H1 (cell line): Measurements from ENCODE around the gene PROP1. TPM values are rescaled to one million over a fixed set of nuclear protein-coding genes. Genes with fewer than 3 reads are reported as not detected.

Experiments used
- CTCF ChIA-PET: fragments of 300-600 bp; sonication (Branson Sonifier 250); formaldehyde crosslinking; loops from one replicate; lab custom pipeline; 2021; ENCODE audit not compliant: partially characterized antibody; lab: Charles Lee
- POLR2A ChIA-PET: fragments of 300-600 bp; sonication (Branson Sonifier 250); formaldehyde crosslinking; loops from one replicate; lab custom pipeline; 2021; ENCODE audit warnings: inconsistent platforms; ENCODE audit not compliant: partially characterized antibody; lab: Charles Lee
- DNase-seq, 2 experiments: peaks; one replicate each; pipeline versions ENCODE4 v3.0.0 to v3.0.0-alpha.2; 2010 to 2022; ENCODE audit warnings: low spot score in 2 of 2, low read depth in 1 of 2, mixed read lengths in 1 of 2
- FAIRE-seq: peaks from 2 replicates; lab custom pipeline; 2011; peaks lifted over from hg19 to GRCh38; lab: Jason Lieb, UNC
- H2AFZ ChIP-seq: 2 replicates; pipeline ENCODE4 v1.8.1; 2012; ENCODE audit warnings: low read length, inconsistent platforms
- H2AK5ac ChIP-seq: 2 replicates; pipeline ENCODE4 v1.6.1; 2013; ENCODE audit warnings: low read depth, low read length
- H2BK120ac ChIP-seq: replicated peaks from 2 replicates; pipeline ENCODE3; 2013; ENCODE audit warnings: low read depth, low read length, inconsistent platforms
- H2BK12ac ChIP-seq: 2 replicates; pipeline ENCODE4 v1.6.1; 2013; ENCODE audit warnings: low read depth, low read length
- H2BK15ac ChIP-seq: 2 replicates; pipeline ENCODE4 v1.6.1; 2013; ENCODE audit warnings: low read length
- H2BK20ac ChIP-seq: 2 replicates; pipeline ENCODE4 v1.6.1; 2013; ENCODE audit warnings: low read length
- H2BK5ac ChIP-seq: 2 replicates; pipeline ENCODE4 v1.6.1; 2013; ENCODE audit warnings: low read depth, low read length
- H3K14ac ChIP-seq: 2 replicates; pipeline ENCODE4 v1.6.1; 2013; ENCODE audit warnings: inconsistent platforms; ENCODE audit not compliant: insufficient read length
- H3K18ac ChIP-seq: 2 replicates; pipeline ENCODE4 v1.6.1; 2013; ENCODE audit warnings: low read length; ENCODE audit errors: extremely low read depth
- H3K23ac ChIP-seq: 2 replicates; pipeline ENCODE4 v1.6.1; 2013; ENCODE audit warnings: inconsistent platforms; ENCODE audit not compliant: insufficient read length
- H3K23me2 ChIP-seq: 2 replicates; pipeline ENCODE4 v1.6.1; 2013; ENCODE audit warnings: low read depth, low read length
- H3K27ac ChIP-seq: 2 replicates; pipeline ENCODE4 v1.6.1; 2011; ENCODE audit warnings: low read depth, low read length, inconsistent platforms
- H3K27me3 ChIP-seq, 4 experiments: replicated peaks in 1 of 4; 1 replicate in 1 of 4; 2 replicates in 3 of 4; pipeline versions ENCODE4 v1.6.1 to v1.8.1; 2011 to 2013; ENCODE audit warnings: low read length in 3 of 4, mild to moderate bottlenecking in 3 of 4, inconsistent platforms in 2 of 4, mixed read lengths in 2 of 4, moderate library complexity in 1 of 4; ENCODE audit not compliant: control insufficient read depth in 3 of 4, insufficient read depth in 3 of 4; ENCODE audit errors: extremely low read depth in 1 of 4
- H3K36me3 ChIP-seq, 4 experiments: 2 replicates each; pipeline versions ENCODE4 v1.6.1 to v1.8.1; 2011 to 2013; ENCODE audit warnings: mild to moderate bottlenecking in 4 of 4, low read length in 3 of 4, moderate library complexity in 2 of 4, control low read depth in 1 of 4, inconsistent platforms in 1 of 4; ENCODE audit not compliant: insufficient read depth in 4 of 4, control insufficient read depth in 2 of 4
- H3K4ac ChIP-seq: replicated peaks from 2 replicates; pipeline ENCODE3; 2013; ENCODE audit warnings: low read length, low read depth, mixed read lengths, inconsistent platforms; ENCODE audit not compliant: insufficient read length
- H3K4me1 ChIP-seq, 4 experiments: replicated peaks in 1 of 4; 1 replicate in 1 of 4; 2 replicates in 3 of 4; pipeline versions ENCODE4 v1.6.1 to v1.8.1; 2011 to 2013; ENCODE audit warnings: low read length in 3 of 4, inconsistent platforms in 2 of 4, mixed read lengths in 1 of 4; ENCODE audit not compliant: insufficient read depth in 4 of 4, control insufficient read depth in 3 of 4
- H3K4me2 ChIP-seq, 2 experiments: 2 replicates each; pipeline versions ENCODE4 v1.6.1 to v1.8.1; 2011 to 2013; ENCODE audit warnings: low read depth in 2 of 2, low read length in 2 of 2, control low read depth in 1 of 2, inconsistent platforms in 1 of 2, mild to moderate bottlenecking in 1 of 2; ENCODE audit not compliant: insufficient read depth in 1 of 2
- H3K4me3 ChIP-seq, 4 experiments: fragments of 200-600, 300-600 bp in 1 of 4; sonication (generic), shearing (Covaris generic), sonication (Bioruptor Twin) in 1 of 4; 2 replicates each; pipeline versions ENCODE4 v1.5.1 to v1.8.1; 2011 to 2016; ENCODE audit warnings: low read length in 4 of 4, low read depth in 3 of 4, control low read depth in 2 of 4, inconsistent platforms in 2 of 4, mild to moderate bottlenecking in 2 of 4, mixed read lengths in 1 of 4, moderate library complexity in 1 of 4; ENCODE audit not compliant: insufficient read depth in 2 of 4; ENCODE audit errors: extremely low read depth in 1 of 4
- H3K56ac ChIP-seq: replicated peaks from 2 replicates; pipeline ENCODE3; 2013; ENCODE audit warnings: low read depth, mild to moderate bottlenecking, mixed read lengths, low read length, inconsistent platforms; ENCODE audit not compliant: insufficient read length
- H3K79me1 ChIP-seq: 2 replicates; pipeline ENCODE4 v1.6.1; 2013; ENCODE audit warnings: low read depth, low read length, control low read depth
- H3K79me2 ChIP-seq, 2 experiments: 2 replicates each; pipeline versions ENCODE4 v1.6.1 to v1.8.1; 2012 to 2013; ENCODE audit warnings: low read length in 2 of 2, mild to moderate bottlenecking in 2 of 2, inconsistent platforms in 1 of 2; ENCODE audit not compliant: insufficient read depth in 2 of 2, control insufficient read depth in 1 of 2
- H3K9ac ChIP-seq, 4 experiments: replicated peaks in 1 of 4; 1 replicate in 1 of 4; 2 replicates in 3 of 4; pipeline versions ENCODE4 v1.6.1 to v1.8.1; 2011 to 2013; ENCODE audit warnings: low read depth in 3 of 4, low read length in 3 of 4, control low read depth in 2 of 4, mild to moderate bottlenecking in 2 of 4, moderate library complexity in 2 of 4, inconsistent platforms in 1 of 4; ENCODE audit errors: extremely low read depth in 1 of 4
- H3K9me3 ChIP-seq, 2 experiments: 2 replicates each; pipeline versions ENCODE4 v1.6.1 to v1.8.1; 2012 to 2013; ENCODE audit warnings: mild to moderate bottlenecking in 2 of 2, moderate library complexity in 2 of 2, control low read depth in 1 of 2, inconsistent platforms in 1 of 2, low read depth in 1 of 2, low read length in 1 of 2, mixed read lengths in 1 of 2; ENCODE audit not compliant: insufficient read depth in 2 of 2
- H4K20me1 ChIP-seq, 2 experiments: replicated peaks in 1 of 2; 2 replicates each; pipeline versions ENCODE3 to v1.8.1; 2011 to 2013; ENCODE audit warnings: inconsistent platforms in 2 of 2, low read length in 2 of 2, mild to moderate bottlenecking in 1 of 2; ENCODE audit not compliant: insufficient read depth in 2 of 2, control insufficient read depth in 1 of 2
- H4K5ac ChIP-seq: 2 replicates; pipeline ENCODE4 v1.6.1; 2013; ENCODE audit warnings: low read length, low read depth, mixed read lengths, inconsistent platforms; ENCODE audit not compliant: insufficient read length
- H4K8ac ChIP-seq: 2 replicates; pipeline ENCODE4 v1.8.0; 2013; ENCODE audit warnings: mild to moderate bottlenecking, moderate library complexity, low read length, inconsistent platforms; ENCODE audit not compliant: insufficient read depth; ENCODE audit errors: extremely low read depth
- H4K91ac ChIP-seq: replicated peaks from 2 replicates; pipeline ENCODE3; 2013; ENCODE audit warnings: low read length, mixed read lengths, inconsistent platforms; ENCODE audit not compliant: insufficient read length
- CBX5 ChIP-seq: fragments of 300-800, 300-1000 bp; sonication (generic); IDR thresholded peaks from 2 replicates; pipeline ENCODE4 v1.7.1; 2016; ENCODE audit warnings: antibody characterized with exemption, low read length, low read depth
- EP300 ChIP-seq, 2 experiments: IDR thresholded peaks; 1 replicate in 1 of 2; 2 replicates in 1 of 2; pipeline ENCODE4 v1.6.1; 2011 to 2012; ENCODE audit warnings: low read depth in 2 of 2, low read length in 2 of 2, mild to moderate bottlenecking in 2 of 2, borderline replicate concordance in 1 of 2, inconsistent platforms in 1 of 2, moderate library complexity in 1 of 2
- EZH2 ChIP-seq: fragments of 200-600 bp; sonication (generic); IDR thresholded peaks from 2 replicates; pipeline ENCODE4 v1.7.1; 2012; ENCODE audit warnings: low read depth, mild to moderate bottlenecking, moderate library complexity, low read length, inconsistent platforms; ENCODE audit not compliant: severe bottlenecking
- GTF2F1 ChIP-seq: IDR thresholded peaks from 2 replicates; pipeline ENCODE4 v1.6.1; 2012; ENCODE audit warnings: low read depth, low read length, improper control_type of control experiment, borderline replicate concordance
- JUN ChIP-seq: IDR thresholded peaks from 2 replicates; pipeline ENCODE4 v1.6.1; 2011; ENCODE audit warnings: low read depth, mild to moderate bottlenecking, improper control_type of control experiment, low read length
- KDM5A ChIP-seq: fragments of 200-600 bp; IDR thresholded peaks from 2 replicates; pipeline ENCODE4 v1.7.1; 2012; ENCODE audit warnings: mild to moderate bottlenecking, low read length, inconsistent platforms, mixed read lengths
- POLR2AphosphoS5 ChIP-seq: IDR thresholded peaks from 2 replicates; pipeline ENCODE4 v1.6.1; 2011; ENCODE audit warnings: low read depth, low read length
- SIX5 ChIP-seq: IDR thresholded peaks from 2 replicates; pipeline ENCODE4 v1.6.1; 2011; ENCODE audit warnings: mild to moderate bottlenecking, low read depth, low read length
- WGBS, 2 experiments: shearing (Covaris generic) in 1 of 2; methylation state at CpG; one replicate each; pipeline versions ENCODE4 v1.1.6 to v1.1.7; 2013 to 2015; ENCODE audit warnings: low lambda C conversion rate in 2 of 2, mixed read lengths in 2 of 2, inconsistent platforms in 1 of 2, low coverage in 1 of 2, missing lambda C conversion rate in 1 of 2; ENCODE audit not compliant: insufficient replicate concordance in 2 of 2, insufficient coverage in 1 of 2, insufficient read length in 1 of 2; ENCODE audit errors: extremely low coverage in 1 of 2, missing lambda C conversion rate in 1 of 2; 5-methylcytosine and 5-hydroxymethylcytosine counted together
- long read RNA-seq, 2 experiments: library from RNA in 1 of 2; library from capped mRNA in 1 of 2; stranded (forward); transcript quantifications; one replicate each; pipeline ENCODE4 v2.0.0, GENCODE V29; 2021; ENCODE audit warnings: inconsistent platforms in 1 of 2
- polyA minus RNA-seq, 3 experiments: library from RNA; depleted of rRNA, polyadenylated mRNA; stranded (reverse); fragments of >200 nt; gene quantifications; 1 replicate in 2 of 3; 2 replicates in 1 of 3; pipeline ENCODE4 v1.2.3, GENCODE V29; 2011
- polyA plus RNA-seq, 7 experiments: library from polyadenylated mRNA; depleted of rRNA in 3 of 7; stranded (reverse) in 5 of 7; unstranded in 2 of 7; fragments of >200 nt in 5 of 7; fragments of 200-250 nt in 2 of 7; gene quantifications; 1 replicate in 5 of 7; 2 replicates in 1 of 7; 4 replicates in 1 of 7; pipeline versions ENCODE4 v1.2.1 to v1.2.3, GENCODE V29; 2011 to 2013; ENCODE audit warnings: missing spikeins in 2 of 7, mixed read lengths in 2 of 7
- total RNA-seq: library from RNA; stranded (reverse); fragmentation: NEBNext Ultra II Directional; extraction: Animal tissue kit (Norgen Biotek cat#: 25700); gene quantifications from 2 replicates; pipeline ENCODE4 v1.2.1, GENCODE V29; 2021

The PROP1 gene
- total RNA-seq (not detected in 2 replicates), polyA plus RNA-seq (2011; rRNA removed) (0.09 TPM in 1 of 2 replicates, not detected in the other), polyA minus RNA-seq (2011; rRNA and poly(A)+ RNA removed) (not detected in 2 replicates)
- polyA plus RNA-seq (2011; cell fraction: cytosol; rRNA removed) = not detected
- not detected for polyA plus RNA-seq (2011; cell fraction: nucleus; rRNA removed)
- 0.11 to 0.12 TPM in 2 of 4 replicates, not detected in the others for polyA plus RNA-seq (2012, experiment 1 of 2)
- polyA plus RNA-seq (2012, experiment 2 of 2) = not detected
- 0.04 TPM for polyA plus RNA-seq (2013, experiment 1 of 2)
- not detected for polyA plus RNA-seq (2013, experiment 2 of 2)
- polyA minus RNA-seq (2011; cell fraction: cytosol; rRNA and poly(A)+ RNA removed) = not detected
- not detected for polyA minus RNA-seq (2011; cell fraction: nucleus; rRNA and poly(A)+ RNA removed)
- long read RNA-seq, experiment 1 = 0 reads
- long read RNA-seq, experiment 2 = 0 reads

- peaks cover 0 to 10% (median 5%) of the 10 kb centered on the region in 4 experiments; a peak in 6 of 7 replicates for H3K4me1 ChIP-seq
- no peak within 1 kb of the TSS for H3K14ac ChIP-seq
- H4K20me1 ChIP-seq = peaks cover 0 to 2% of the 10 kb centered on the region in 2 experiments
- no peak within 1 kb of the TSS for H3K56ac ChIP-seq
- H3K9me3 ChIP-seq = no peaks in the 10 kb centered on the region
- no peak within 1 kb of the TSS for H4K5ac ChIP-seq
- CTCF ChIA-PET = interaction anchor here (0.7 to 2.4 kb wide), 5 partner anchors 11 to 82 kb away, joined by 3 to 7 read pairs (median 4); no protein-coding TSS in a partner anchor
- H3K27me3 ChIP-seq = no peaks in the 10 kb centered on the region; a peak in 1 of 7 replicates
- no peak within 1 kb of the TSS for H2BK120ac ChIP-seq
- H3K79me1 ChIP-seq = no peaks in the 10 kb centered on the region
- peak within 1 kb of the TSS; percentile 35; the same call in 1 of the 2 replicates for H2BK20ac ChIP-seq
- H3K79me2 ChIP-seq = no peaks in the 10 kb centered on the region
- H3K4me3 ChIP-seq = no peak within 1 kb of the TSS
- no peak within 1 kb of the TSS for H3K23ac ChIP-seq
- H3K36me3 ChIP-seq = no peaks in the 10 kb centered on the region
- no peak within 1 kb of the TSS for H3K27ac ChIP-seq
- DNase-seq (no peak), FAIRE-seq (no peak)
- no peak within 1 kb of the TSS for H3K9ac ChIP-seq
- WGBS, 2 experiments = 66% methylated on average over 19 of the region's 23 CpGs; no CpG with 5 or more reads in 1 of the 2 experiments
- no peak within 1 kb of the TSS for H2AK5ac ChIP-seq
- H3K4ac ChIP-seq = peak within 1 kb of the TSS; percentile 66
- peak within 1 kb of the TSS; percentile 62 for H4K8ac ChIP-seq
- H3K23me2 ChIP-seq = no peaks in the 10 kb centered on the region
- 0 out of 2 replicates have a peak within 1 kb of the TSS, but pooled peaks have one; percentile 42 for H2BK12ac ChIP-seq
- H2BK5ac ChIP-seq = no peak within 1 kb of the TSS
- peak within 1 kb of the TSS; percentile 53; the same call in 1 of the 2 replicates for H3K18ac ChIP-seq
- H3K4me2 ChIP-seq = peak within 1 kb of the TSS; percentile 11 to 32; a peak in 2 of 4 replicates
- H4K91ac ChIP-seq = no peak within 1 kb of the TSS
- POLR2A ChIA-PET = interaction anchor here (0.6 kb wide), 1 partner anchor 15 kb away, joined by 4 read pairs; no protein-coding TSS in a partner anchor
- H2BK15ac ChIP-seq = no peak within 1 kb of the TSS
- H2AFZ ChIP-seq = no peak within 1 kb of the TSS; the same call in 1 of the 2 replicates
- no peak for TF ChIP-seq SIX5
- TF ChIP-seq POLR2AphosphoS5 = no peak
- TF ChIP-seq CBX5 = no peak
- TF ChIP-seq JUN = no peak
- no peak for TF ChIP-seq EP300 (IDR thresholded peaks at IDR 0.05; ENCODE audit: borderline replicate concordance in 1 of 2, low read depth in 2 of 2, low read length in 2 of 2)
- no peak for TF ChIP-seq EZH2
- no peak for TF ChIP-seq GTF2F1
- TF ChIP-seq KDM5A = no peak
Measured at GRCh38 chr5:177995691-177996595, at the start of gene PROP1. Gene PROP1 (minus strand): TSS chr5:177996242. CDS start chr5:177995933, 309 bp downstream.
